SIG-M5 treated with dmso at 0.1 percent for 504 hours (cell line): Measurements from ENCODE around the gene CHRDL1.
"Not testable (repeated sequence)": the region's sequence is repeated elsewhere in the genome, so short reads cannot be mapped to it uniquely, and the experiment has no call there.

ENCODE experiments used
- DNase-seq: peaks from one replicate; lab custom pipeline; 2025; ENCODE audit not compliant: unreplicated experiment; lab: John Stamatoyannopoulos, UW

The CHRDL1 gene

DNA sequence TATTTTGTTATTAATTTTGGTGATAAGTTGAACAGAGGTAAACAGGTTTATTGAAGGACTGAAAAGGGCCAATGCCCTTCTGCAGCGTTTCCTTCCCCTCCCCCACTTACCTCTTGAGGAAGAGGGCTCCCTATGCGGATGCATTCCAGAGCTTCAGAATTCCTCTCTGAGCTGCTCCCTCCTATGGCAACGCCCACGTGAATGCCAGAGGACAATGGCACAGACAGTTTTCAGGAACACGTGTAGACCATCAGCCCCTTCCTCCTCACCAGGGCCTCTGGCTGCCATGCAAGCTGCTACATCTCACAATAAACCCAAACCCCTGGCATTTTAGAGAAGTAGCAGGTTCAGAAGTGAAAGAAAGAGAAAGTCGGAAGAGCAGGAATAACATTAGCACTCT lies 127.9 kb downstream of the CHRDL1 start:
- no peak for DNase-seq

DNA sequence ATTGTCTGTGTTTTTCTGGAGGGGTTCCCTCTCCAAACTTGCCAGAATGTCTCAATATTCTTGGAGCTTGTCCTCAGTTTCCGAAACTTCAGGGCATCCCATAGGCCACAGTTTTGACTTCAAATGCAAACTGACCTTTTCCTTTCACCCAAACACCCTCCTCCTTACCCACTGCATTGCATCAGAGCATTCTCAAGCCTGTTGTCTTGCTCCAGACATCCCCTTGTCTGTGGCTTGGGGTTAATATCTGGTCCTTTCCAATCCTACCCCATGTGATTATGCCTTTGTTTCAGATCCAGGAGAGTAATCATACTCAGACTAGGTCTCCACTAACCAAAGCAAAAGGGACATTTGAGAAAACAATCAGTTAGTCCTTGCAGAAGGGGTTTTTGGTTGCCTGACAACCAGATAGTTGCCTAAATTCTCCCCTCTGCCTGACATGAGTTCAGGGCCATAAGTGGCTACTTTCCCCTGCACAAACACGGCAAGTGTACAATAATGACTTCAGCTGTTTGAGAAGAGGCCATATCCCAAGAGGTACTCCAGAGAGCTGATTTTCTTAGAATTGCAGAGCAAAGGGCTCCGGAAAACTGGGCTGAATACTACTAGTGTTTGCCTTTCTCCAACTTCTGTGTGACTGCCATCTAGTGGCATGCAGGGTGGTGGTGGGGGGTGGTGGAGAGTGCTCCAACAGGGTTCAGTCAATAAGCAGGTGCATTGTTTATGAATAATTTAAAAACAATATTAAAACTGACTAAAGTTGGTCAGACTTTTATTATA lies 130.2 kb downstream of the CHRDL1 start:
- DNase-seq = peak; percentile 29

DNA sequence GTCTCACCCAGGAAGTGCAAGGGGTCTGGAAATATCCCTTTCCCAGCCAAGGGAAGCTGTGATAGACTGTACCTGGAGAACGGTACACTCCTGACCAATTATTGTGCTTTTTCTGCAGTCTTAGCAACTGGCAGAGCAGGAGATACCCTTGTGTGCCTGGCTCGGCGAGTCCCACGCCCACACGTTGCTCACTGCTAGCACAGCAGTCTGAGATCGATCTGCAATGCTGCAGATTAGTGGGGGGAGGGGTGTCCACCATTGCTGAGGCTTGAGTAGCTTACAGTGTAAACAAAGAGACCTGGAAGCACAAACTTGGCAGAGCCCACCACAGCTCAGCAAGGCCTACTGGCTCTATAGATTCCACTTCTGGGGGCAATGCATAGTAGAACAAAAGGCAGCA lies 138.5 kb downstream of the CHRDL1 start:
- DNase-seq = no peak

DNA sequence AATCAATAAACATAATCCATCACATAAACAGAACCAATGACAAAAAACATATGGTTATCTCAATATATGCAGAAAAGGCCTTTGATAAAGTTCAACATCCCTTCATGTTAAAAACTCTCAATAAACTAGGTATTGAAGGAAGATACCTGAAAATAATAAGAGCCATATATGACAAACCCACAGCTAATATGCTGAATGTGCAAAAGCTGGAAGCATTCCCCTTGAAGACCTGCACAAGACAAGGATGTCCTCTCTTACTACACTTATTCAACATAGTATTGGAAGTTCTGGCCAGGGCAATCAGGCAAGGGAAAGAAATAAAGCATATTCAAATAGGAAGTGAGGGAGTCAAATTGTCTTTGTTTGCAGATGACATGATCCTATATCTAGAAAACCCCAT lies 141.3 kb downstream of the CHRDL1 start:
- not testable (repeated sequence) for DNase-seq

DNA sequence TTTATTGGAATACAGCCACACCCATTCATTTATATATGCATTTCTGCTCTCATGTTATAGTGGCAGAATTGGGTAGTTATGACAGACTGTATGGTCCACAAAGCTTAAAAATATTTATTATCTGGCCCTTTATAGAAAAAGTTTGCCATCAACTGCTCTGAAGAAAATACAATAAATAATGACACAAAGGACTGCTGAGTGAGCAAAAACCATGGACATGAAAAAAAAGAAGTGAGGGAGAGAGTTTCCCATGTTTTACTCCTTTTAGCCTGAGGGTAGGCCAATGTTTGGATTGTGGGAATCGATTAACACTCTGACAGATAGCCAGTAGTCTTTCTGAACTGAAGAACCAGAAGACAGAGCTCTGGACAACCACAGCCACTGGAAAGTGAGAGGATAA lies 149.2 kb downstream of the CHRDL1 start:
- no peak for DNase-seq
